Endothelial cell of umbilical vein (primary cell): ENCODE data around the gene KCNJ15. TPM values are rescaled to one million over a fixed set of nuclear protein-coding genes. Genes with fewer than 3 reads are reported as not detected.

Source experiments
- BruUV-seq: library from RNA; stranded (reverse); fragments of 400-500 nt; replicated peaks from 2 replicates; lab custom pipeline; 2021; lab: Mats Ljungman, UMichigan
- CTCF ChIA-PET: fragments of 300-600, 350-600 bp; sonication (Branson Sonifier 250); formaldehyde crosslinking; loops from one replicate; lab custom pipeline; 2021; ENCODE audit warnings: antibody characterized with exemption, inconsistent platforms; lab: Charles Lee
- POLR2A ChIA-PET: fragments of 300-600, 350-600 bp; sonication (Branson Sonifier 250); formaldehyde crosslinking; loops from one replicate; lab custom pipeline; 2021; ENCODE audit warnings: antibody characterized with exemption, inconsistent platforms; lab: Charles Lee
- DNase-seq: peaks from one replicate; pipeline ENCODE4 v3.0.0-alpha.2; 2011; ENCODE audit warnings: low read depth, low spot score
- FAIRE-seq: peaks from 2 replicates; lab custom pipeline; 2011; peaks lifted over from hg19 to GRCh38; lab: Jason Lieb, UNC
- H2AFZ ChIP-seq: 2 replicates; pipeline ENCODE4 v1.6.0; 2012; ENCODE audit warnings: low read depth, low read length, control low read depth, inconsistent platforms
- H3K27ac ChIP-seq: 2 replicates; pipeline ENCODE4 v1.5.1; 2011; ENCODE audit warnings: low read depth, mild to moderate bottlenecking, control low read depth, low read length, moderate library complexity; ENCODE audit not compliant: insufficient read depth
- H3K27me3 ChIP-seq, 2 experiments: 2 replicates each; pipeline versions ENCODE4 v1.6.0 to v1.6.1; 2011; ENCODE audit warnings: low read length in 2 of 2, mixed read lengths in 1 of 2; ENCODE audit not compliant: control insufficient read depth in 2 of 2, insufficient read depth in 2 of 2
- H3K36me3 ChIP-seq, 2 experiments: 2 replicates in 1 of 2; 3 replicates in 1 of 2; pipeline ENCODE4 v1.5.1; 2011; ENCODE audit warnings: low read length in 2 of 2, mild to moderate bottlenecking in 1 of 2, moderate library complexity in 1 of 2; ENCODE audit not compliant: control insufficient read depth in 2 of 2, insufficient read depth in 2 of 2; ENCODE audit errors: extremely low read depth in 1 of 2
- H3K4me1 ChIP-seq: 3 replicates; pipeline ENCODE4 v1.5.1; 2011; ENCODE audit warnings: mild to moderate bottlenecking, low read length; ENCODE audit not compliant: control insufficient read depth, insufficient read depth; ENCODE audit errors: extremely low read depth
- H3K4me2 ChIP-seq: 2 replicates; pipeline ENCODE4 v1.6.1; 2011; ENCODE audit warnings: low read length, control low read depth, mixed read lengths; ENCODE audit not compliant: insufficient read depth
- H3K4me3 ChIP-seq, 3 experiments: fragments of 200-600 bp in 1 of 3; sonication (generic), shearing (Covaris generic) in 1 of 3; replicated peaks in 1 of 3; 2 replicates each; pipeline ENCODE4 v1.5.1; 2011 to 2016; ENCODE audit warnings: control low read depth in 3 of 3, low read length in 3 of 3, mild to moderate bottlenecking in 2 of 3, inconsistent platforms in 1 of 3, low read depth in 1 of 3, moderate library complexity in 1 of 3; ENCODE audit not compliant: insufficient read depth in 1 of 3
- H3K79me2 ChIP-seq: 2 replicates; pipeline ENCODE4 v1.6.0; 2012; ENCODE audit warnings: low read length, inconsistent platforms; ENCODE audit not compliant: control insufficient read depth, insufficient read depth
- H3K9ac ChIP-seq: replicated peaks from 2 replicates; pipeline ENCODE3; 2011; ENCODE audit warnings: low read length, control low read depth; ENCODE audit not compliant: insufficient read depth; ENCODE audit errors: extremely low read depth
- H3K9me1 ChIP-seq: replicated peaks from 3 replicates; pipeline ENCODE4 v1.6.0; 2011; ENCODE audit warnings: mild to moderate bottlenecking, low read length; ENCODE audit not compliant: control insufficient read depth, insufficient read depth; ENCODE audit errors: extremely low read depth
- H3K9me3 ChIP-seq: replicated peaks from 2 replicates; pipeline ENCODE4 v1.5.1; 2012; ENCODE audit warnings: low read length, inconsistent platforms; ENCODE audit not compliant: control insufficient read depth, insufficient read depth
- H4K20me1 ChIP-seq: replicated peaks from 2 replicates; pipeline ENCODE3; 2011; ENCODE audit warnings: mild to moderate bottlenecking, low read length; ENCODE audit not compliant: control insufficient read depth, insufficient read depth; ENCODE audit errors: extremely low read depth
- CTCF ChIP-seq, 2 donors: IDR thresholded peaks; 1 replicate in 1 of 2; 2 replicates in 1 of 2; pipeline ENCODE4 v1.5.1; 2011; ENCODE audit warnings: low read length in 2 of 2, mild to moderate bottlenecking in 2 of 2, moderate library complexity in 2 of 2, control low read depth in 1 of 2, inconsistent platforms in 1 of 2, low read depth in 1 of 2; ENCODE audit not compliant: insufficient read depth in 1 of 2; ENCODE audit errors: extremely low read depth in 1 of 2
- EZH2 ChIP-seq: IDR thresholded peaks from 2 replicates; pipeline ENCODE4 v1.6.1; 2012; ENCODE audit warnings: borderline replicate concordance, low read depth, mild to moderate bottlenecking, moderate library complexity, low read length, inconsistent platforms; ENCODE audit not compliant: severe bottlenecking
- FOS ChIP-seq: IDR thresholded peaks from 2 replicates; pipeline ENCODE4 v1.6.1; 2011; ENCODE audit warnings: mild to moderate bottlenecking, low read length, moderate library complexity, borderline replicate concordance; ENCODE audit not compliant: insufficient read depth
- GATA2 ChIP-seq: IDR thresholded peaks from 2 replicates; pipeline ENCODE4 v1.7.0; 2011; ENCODE audit warnings: low read depth, mild to moderate bottlenecking, moderate library complexity, mixed read lengths, low read length; ENCODE audit not compliant: insufficient read length, insufficient read depth
- JUN ChIP-seq: IDR thresholded peaks from 2 replicates; pipeline ENCODE4 v1.6.1; 2011; ENCODE audit warnings: borderline replicate concordance, low read depth; ENCODE audit not compliant: insufficient read length, insufficient read depth
- MAX ChIP-seq: IDR thresholded peaks from 2 replicates; pipeline ENCODE4 v1.6.1; 2011; ENCODE audit not compliant: insufficient read depth, insufficient read length
- MYC ChIP-seq: IDR thresholded peaks from one replicate; pipeline ENCODE4 v1.6.1; 2011; ENCODE audit warnings: mild to moderate bottlenecking, low read depth, low read length
- POLR2A ChIP-seq: IDR thresholded peaks from 2 replicates; pipeline ENCODE4 v1.6.1; 2012; ENCODE audit warnings: low read depth, mild to moderate bottlenecking, control low read depth, low read length
- POLR2AphosphoS5 ChIP-seq: IDR thresholded peaks from 2 replicates; pipeline ENCODE4 v1.6.1; 2012; ENCODE audit warnings: low read depth, mild to moderate bottlenecking, control low read depth, low read length, moderate library complexity; ENCODE audit not compliant: insufficient read depth
- dilution Hi-C: fragments of 300-500 bp; cut with MboI; formaldehyde crosslinking; loops from one replicate; pipeline ENCODE4 v1.15.0; 2019; ENCODE audit warnings: low sequenced_read_pairs; ENCODE audit not compliant: extremely low pct_ligation_motif_present
- intact Hi-C: fragments of 100-400 bp; cut with micrococcal nuclease; formaldehyde crosslinking; loops from one replicate; pipeline ENCODE4 v1.10.0; 2022
- polyA plus RNA-seq, 4 experiments: library from polyadenylated mRNA; depleted of rRNA in 3 of 4; stranded (reverse) in 3 of 4; unstranded in 1 of 4; fragments of >200 nt; gene quantifications; 2 replicates each; pipeline versions ENCODE4 v1.2.1 to v1.2.3, GENCODE V29; 2011 to 2012; ENCODE audit warnings: missing spikeins in 1 of 4
- total RNA-seq: library from RNA; stranded (reverse); gene quantifications from 2 replicates; pipeline ENCODE4 v1.2.3, GENCODE V29; 2021

Gene KCNJ15
- total and polyA plus RNA-seq, 2 donors (not counting 3 experiments of a cell fraction or from before 2014, with no cell fraction given) = 1.4 to 1.5 TPM

GRCh38 chr21:38297871-38298270 lies 41.1 kb downstream of the KCNJ15 start:
- Histone ChIP-seq H3K36me3 (no peaks in the 10 kb centered on the region), H4K20me1 (no peaks in the 10 kb centered on the region), H3K9me3 (no peaks in the 10 kb centered on the region), H3K4me3 (no peak overlapping the region), H3K79me2 (no peaks in the 10 kb centered on the region), H3K4me1 (peaks cover 33% of the 10 kb centered on the region), H3K27me3 (no peaks in the 10 kb centered on the region), H2AFZ (no peak overlapping the region), H3K9me1 (no peaks in the 10 kb centered on the region), H3K27ac (no peak overlapping the region), H3K4me2 (no peak overlapping the region), H3K9ac (no peak overlapping the region)
- no peak for DNase-seq
- ChIA-PET CTCF (interaction anchor here (1.4 to 1.6 kb wide), 3 partner anchors 10 to 79 kb away, joined by 3 to 7 read pairs (median 3); no protein-coding TSS in a partner anchor), POLR2A (no interaction called here)
- TF ChIP-seq CTCF (IDR thresholded peaks at IDR 0.05; ENCODE audit: extremely low read depth in 1 of 2, insufficient read depth in 1 of 2, low read depth in 1 of 2, low read length in 2 of 2) (no peak), MYC (no peak), GATA2 (no peak), POLR2A (no peak), POLR2AphosphoS5 (no peak), EZH2 (no peak), JUN (no peak), MAX (no peak), FOS (no peak)
- intact Hi-C loops = no loop called here
- no TSS peak for BruUV-seq
- no peak for FAIRE-seq
- dilution Hi-C loops = no loop called here
